ENCODE measurements around the gene GPLD1.
A peak's percentile ranks its signal among the peaks of the same experiment; 100 is the strongest.

Gene GPLD1

DNA sequence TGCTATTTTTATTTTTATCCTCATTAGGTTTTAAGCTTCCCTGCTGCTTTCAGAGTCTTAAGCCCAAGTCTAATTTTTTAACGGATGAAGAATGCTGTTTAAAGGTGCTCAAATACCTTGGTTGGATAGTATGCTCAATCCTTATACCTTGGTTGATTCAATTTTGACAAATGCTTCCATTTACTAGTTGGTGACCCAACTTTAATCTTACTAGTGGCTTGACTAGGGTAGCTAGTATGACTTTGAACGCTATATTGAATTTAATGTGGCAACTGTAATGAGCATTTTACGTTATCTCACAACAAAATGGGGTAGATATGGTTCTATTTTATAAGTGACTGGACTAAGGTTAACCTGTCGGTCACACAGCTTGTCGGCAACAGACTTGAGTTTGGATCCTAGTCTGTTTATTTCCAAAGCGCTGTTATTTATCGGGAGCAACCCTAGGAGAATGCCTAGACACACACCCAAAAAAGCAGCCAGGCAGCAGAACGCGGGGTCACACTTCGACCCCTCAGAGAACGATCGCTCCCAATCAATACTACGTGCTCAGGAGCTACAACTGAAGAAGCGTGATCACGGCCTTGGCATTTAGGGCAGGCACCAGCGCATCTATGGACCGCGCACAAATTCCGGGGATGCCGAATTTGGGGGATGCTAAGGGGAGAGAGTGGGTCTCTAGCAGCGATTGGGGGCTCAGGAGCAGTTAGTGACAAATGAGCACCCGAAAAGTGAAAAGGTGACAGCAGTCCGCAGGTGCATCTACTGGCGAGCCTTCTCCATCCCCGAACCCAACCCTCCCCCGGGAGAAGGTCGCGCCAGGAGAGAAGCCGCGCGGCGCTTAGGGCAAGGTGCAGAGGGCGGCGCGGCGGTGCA lies 4.8 kb upstream of the GPLD1 start:
- DNase-seq = peak; percentile 41 to 49
- TF ChIP-seq GATA1 (IDR thresholded peaks at IDR 0.05; ENCODE audit: low read depth, low read length) = no peak
- no peak for TF ChIP-seq POLR2A (IDR thresholded peaks at IDR 0.05; ENCODE audit: low read length)

- peak; percentile 42 to 47 for DNase-seq
- TF ChIP-seq POLR2A (IDR thresholded peaks at IDR 0.05; ENCODE audit: low read length) (no peak), GATA1 (IDR thresholded peaks at IDR 0.05; ENCODE audit: low read depth, low read length) (no peak)
Observed at GRCh38 chr6:24492475-24492874, 3.1 kb upstream of the GPLD1 start.

DNA sequence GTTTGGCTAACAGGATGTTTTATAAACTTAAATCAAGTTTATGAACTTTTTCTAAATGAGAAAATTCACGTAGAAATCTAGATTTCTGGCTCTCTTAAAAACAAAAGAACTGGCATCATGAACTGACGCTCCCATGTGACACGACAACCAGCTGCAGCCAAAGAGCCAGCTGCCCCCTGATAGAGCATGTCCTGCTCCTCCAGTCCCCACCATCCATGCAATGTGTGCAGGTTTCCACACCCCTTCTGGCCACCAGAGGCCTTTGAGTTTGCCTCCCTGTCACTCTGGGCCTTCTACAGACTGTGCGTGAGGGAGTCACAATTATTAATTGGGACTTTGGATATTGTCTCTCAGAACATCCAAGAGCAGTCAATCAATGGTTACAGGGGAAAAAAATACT lies 1.6 kb upstream of the GPLD1 start:
- DNase-seq = no peak
- TF ChIP-seq GATA1 (IDR thresholded peaks at IDR 0.05; ENCODE audit: low read depth, low read length) (no peak), POLR2A (IDR thresholded peaks at IDR 0.05; ENCODE audit: low read length) (no peak)

GRCh38 chr6:24489881-24490280 lies 503 bp upstream of the GPLD1 start:
- TF ChIP-seq POLR2A (IDR thresholded peaks at IDR 0.05; ENCODE audit: low read length) = no peak
- TF ChIP-seq GATA1 (IDR thresholded peaks at IDR 0.05; ENCODE audit: low read depth, low read length) = no peak
- DNase-seq = no peak

DNA sequence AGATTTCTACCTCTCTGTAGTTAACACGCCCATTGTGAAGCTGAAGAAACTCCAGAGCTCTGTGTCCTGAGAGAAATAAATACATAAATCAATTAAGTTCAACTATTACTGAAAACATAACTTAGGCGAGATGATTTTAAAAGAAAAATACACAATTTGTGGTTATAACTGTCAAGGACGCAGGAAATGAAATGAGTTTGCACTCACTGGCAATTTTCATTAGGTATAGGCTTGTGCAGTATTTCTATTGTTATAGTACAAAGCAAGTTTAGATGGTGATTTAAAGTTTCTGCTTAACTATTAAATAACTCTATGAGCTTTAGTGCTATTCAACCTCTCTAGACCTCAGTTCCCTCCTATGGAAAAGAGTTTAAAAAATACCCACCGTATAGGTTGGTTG lies 3.3 kb downstream of the GPLD1 start:
- TF ChIP-seq POLR2A (IDR thresholded peaks at IDR 0.05; ENCODE audit: low read length) (no peak), GATA1 (IDR thresholded peaks at IDR 0.05; ENCODE audit: low read depth, low read length) (no peak)
- DNase-seq = no peak

GRCh38 chr6:24484657-24485323 lies 4.6 kb downstream of the GPLD1 start:
- DNase-seq = no peak
- TF ChIP-seq GATA1 (IDR thresholded peaks at IDR 0.05; ENCODE audit: low read depth, low read length) (no peak), POLR2A (IDR thresholded peaks at IDR 0.05; ENCODE audit: low read length) (no peak)

DNA sequence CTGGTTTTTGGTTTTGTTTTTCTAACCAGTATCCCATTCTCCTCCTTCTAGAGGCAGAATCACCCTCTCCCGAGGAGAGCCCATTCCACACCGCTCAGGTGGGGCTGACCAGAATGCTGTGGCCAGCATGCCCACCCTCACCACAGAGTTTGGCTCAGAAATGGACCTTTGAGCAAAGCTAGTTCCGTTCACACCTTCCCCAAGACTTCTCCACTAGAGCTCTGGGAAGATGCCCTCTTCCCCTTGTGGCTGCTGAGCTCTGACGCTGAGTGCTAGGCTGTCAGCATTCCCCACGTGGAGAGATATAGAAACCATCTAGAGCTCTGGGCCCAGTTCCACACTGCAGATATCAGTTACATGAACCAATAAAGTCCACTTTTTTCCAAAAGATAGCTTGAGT lies 7.9 kb downstream of the GPLD1 start:
- no peak for TF ChIP-seq POLR2A (IDR thresholded peaks at IDR 0.05; ENCODE audit: low read length)
- no peak for TF ChIP-seq GATA1 (IDR thresholded peaks at IDR 0.05; ENCODE audit: low read depth, low read length)
- DNase-seq = no peak

DNA sequence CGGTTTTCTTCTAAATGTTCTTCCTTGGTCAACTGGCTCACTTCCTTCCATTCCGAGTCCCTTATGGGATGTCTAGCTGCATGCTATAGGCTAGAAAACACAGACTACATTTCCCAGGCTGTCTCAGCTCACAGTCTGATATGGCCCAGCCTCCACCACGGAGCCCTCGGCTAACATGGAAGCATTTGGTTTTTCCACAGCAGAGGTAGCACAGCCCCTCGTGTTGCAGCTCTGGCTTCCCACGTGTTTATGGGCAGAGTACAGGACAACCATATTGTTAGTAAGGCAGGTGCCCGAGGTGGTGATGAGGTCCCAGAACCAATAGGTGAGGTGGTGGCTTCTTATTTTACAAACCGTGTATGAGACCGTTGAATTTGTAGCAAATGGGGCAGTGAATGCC lies 8.7 kb downstream of the GPLD1 start:
- TF ChIP-seq GATA1 (IDR thresholded peaks at IDR 0.05; ENCODE audit: low read depth, low read length) = no peak
- no peak for TF ChIP-seq POLR2A (IDR thresholded peaks at IDR 0.05; ENCODE audit: low read length)
- DNase-seq = no peak

GRCh38 chr6:24478903-24479302 lies 10.5 kb downstream of the GPLD1 start:
- DNase-seq = no peak
- TF ChIP-seq GATA1 (IDR thresholded peaks at IDR 0.05; ENCODE audit: low read depth, low read length) (no peak), POLR2A (IDR thresholded peaks at IDR 0.05; ENCODE audit: low read length) (no peak)

- no peak for DNase-seq
- TF ChIP-seq POLR2A (IDR thresholded peaks at IDR 0.05; ENCODE audit: low read length) (no peak), GATA1 (IDR thresholded peaks at IDR 0.05; ENCODE audit: low read depth, low read length) (no peak)
Observed at GRCh38 chr6:24477070-24477469, 12.3 kb downstream of the GPLD1 start.

DNA sequence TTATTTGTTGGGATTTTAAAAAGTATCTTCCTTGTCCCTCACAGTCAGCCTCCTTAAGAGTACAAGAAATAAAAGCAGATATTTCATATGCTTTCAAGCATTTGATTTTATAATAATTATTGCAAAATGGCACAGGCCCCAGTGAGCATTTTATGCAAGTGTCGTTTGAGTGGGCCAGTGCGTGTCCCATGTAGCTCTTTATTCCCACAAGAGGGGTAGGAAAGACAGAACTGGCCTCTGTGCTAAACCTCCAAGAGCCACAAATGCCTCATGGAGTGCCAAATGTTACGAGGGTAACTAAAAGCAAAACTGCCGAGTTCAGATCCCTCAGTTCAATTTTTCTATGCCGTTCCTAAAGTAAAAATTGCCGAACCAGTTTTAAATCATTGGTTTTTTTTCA lies 12.7 kb downstream of the GPLD1 start:
- no peak for TF ChIP-seq GATA1 (IDR thresholded peaks at IDR 0.05; ENCODE audit: low read depth, low read length)
- no peak for TF ChIP-seq POLR2A (IDR thresholded peaks at IDR 0.05; ENCODE audit: low read length)
- no peak for DNase-seq

DNA sequence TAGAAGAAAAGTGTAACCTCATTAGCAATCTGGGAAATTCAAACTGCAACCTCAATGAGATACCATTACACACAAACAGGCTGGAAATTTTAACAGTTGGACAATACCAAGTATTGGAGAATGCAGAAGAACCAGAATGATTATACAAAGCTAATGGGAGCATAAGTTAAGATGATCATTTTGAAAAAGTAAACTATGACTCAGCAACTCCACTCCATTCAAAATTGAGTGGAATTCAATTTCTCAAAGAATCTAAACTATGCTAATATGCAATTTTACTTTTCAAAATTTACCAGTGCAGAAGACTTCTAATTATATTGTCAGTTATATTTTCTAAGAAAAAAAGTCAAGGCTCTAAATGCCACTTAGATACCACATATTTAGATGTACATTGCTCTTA lies 17.2 kb downstream of the GPLD1 start:
- TF ChIP-seq POLR2A (IDR thresholded peaks at IDR 0.05; ENCODE audit: low read length) (no peak), GATA1 (IDR thresholded peaks at IDR 0.05; ENCODE audit: low read depth, low read length) (no peak)
- DNase-seq = no peak

DNA sequence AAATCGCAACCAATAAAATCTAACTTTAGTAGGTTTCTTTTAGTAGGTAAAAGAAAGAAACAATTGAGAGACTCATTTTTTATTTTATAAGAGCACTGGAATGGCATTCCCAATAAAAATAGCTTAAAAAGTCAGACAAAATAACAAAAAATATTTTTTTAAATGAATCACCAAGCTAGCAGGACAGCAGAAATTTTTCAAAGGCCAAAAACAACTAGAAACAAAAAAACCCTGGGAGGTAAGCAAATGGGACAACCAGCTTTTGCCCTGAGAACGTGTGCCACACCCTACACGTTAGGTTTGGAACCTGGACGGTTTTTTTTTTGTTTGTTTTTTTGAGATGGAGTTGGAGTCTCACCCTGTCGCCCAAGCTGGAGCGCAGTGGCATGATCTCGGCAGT lies 19.6 kb downstream of the GPLD1 start:
- DNase-seq = no peak
- TF ChIP-seq POLR2A (IDR thresholded peaks at IDR 0.05; ENCODE audit: low read length) (no peak), GATA1 (IDR thresholded peaks at IDR 0.05; ENCODE audit: low read depth, low read length) (no peak)

DNA sequence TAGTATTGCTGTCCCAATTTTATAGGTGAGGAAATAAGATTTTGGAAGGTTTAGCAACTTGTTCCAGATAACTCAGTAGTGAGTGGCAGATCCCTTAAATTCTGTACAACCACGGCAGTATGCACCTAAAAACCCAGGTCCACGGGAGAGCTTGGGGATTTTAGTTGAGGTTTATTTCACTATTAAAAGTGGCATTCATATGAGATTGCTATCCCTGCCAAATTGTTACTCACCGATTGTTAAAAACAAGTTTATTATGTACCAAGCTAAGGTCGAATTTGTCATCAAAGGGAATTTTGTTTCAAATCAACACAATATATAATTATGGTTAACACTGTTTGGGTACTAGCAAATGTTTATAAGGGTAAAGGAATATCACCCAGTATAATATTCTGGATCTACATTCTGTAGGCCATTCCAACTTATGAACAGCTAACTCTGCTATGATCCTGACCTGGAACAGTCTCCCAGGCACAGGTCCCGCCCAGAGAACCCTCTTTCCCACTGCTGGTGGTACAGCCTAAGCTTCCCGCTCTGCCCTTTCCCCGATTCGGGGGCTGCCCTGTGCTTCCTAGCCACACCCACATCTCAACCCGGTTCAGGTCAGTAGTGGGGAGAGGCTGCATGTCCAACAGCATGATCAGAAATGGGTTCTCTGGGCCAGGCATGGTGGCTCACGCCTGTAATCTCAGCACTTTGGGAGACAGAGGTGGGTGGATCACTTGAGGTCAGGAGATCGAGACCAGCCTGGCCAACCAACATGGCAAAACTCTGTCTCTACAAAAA lies 24.9 kb downstream of the GPLD1 start:
- DNase-seq = no peak
- no peak for TF ChIP-seq POLR2A (IDR thresholded peaks at IDR 0.05; ENCODE audit: low read length)
- no peak for TF ChIP-seq GATA1 (IDR thresholded peaks at IDR 0.05; ENCODE audit: low read depth, low read length)
